ENCODE measurements around the gene RAB11FIP3. TPM values are rescaled to one million over a fixed set of nuclear protein-coding genes. Genes with fewer than 3 reads are reported as not detected.
A peak's percentile ranks its signal among the peaks of the same experiment; 100 is the strongest.

RAB11FIP3 gene
- total and polyA plus RNA-seq, 9 of the 15 experiments (the other 6 are each of a cell fraction or from before 2014, with no cell fraction given): 0.46 to 13.1 (median 4.3) TPM

GRCh38 chr16:456891-457483, 31.5 kb downstream of the RAB11FIP3 start (continued):
- TF ChIP-seq STAT6 (CRISPR knock-in tag; IDR thresholded peaks at IDR 0.05) (no peak), JUNB (CRISPR knock-in tag; conservative IDR thresholded peaks at IDR 0.05) (no peak), ARID4B (CRISPR knock-in tag; IDR thresholded peaks at IDR 0.05) (no peak), SNAPC5 (CRISPR knock-in tag; IDR thresholded peaks at IDR 0.05) (no peak), POLR2A (conservative IDR thresholded peaks at IDR 0.05) (no peak), CLOCK (CRISPR knock-in tag; IDR thresholded peaks at IDR 0.05; ENCODE audit: borderline replicate concordance) (no peak), ZFP30 (CRISPR knock-in tag; IDR thresholded peaks at IDR 0.05; ENCODE audit: borderline replicate concordance) (no peak), ZNF507 (tag; conservative IDR thresholded peaks at IDR 0.05) (no peak), ZHX1 (conservative IDR thresholded peaks at IDR 0.05; ENCODE audit: low read length) (no peak), NFATC3 (IDR thresholded peaks at IDR 0.05) (no peak), SMAD2 (IDR thresholded peaks at IDR 0.05; ENCODE audit: low read depth, low read length) (no peak), RBBP5 (IDR thresholded peaks at IDR 0.05; ENCODE audit: borderline replicate concordance, insufficient read depth, low read length, poor library complexity, severe bottlenecking) (peak; percentile 35), IRF1 (CRISPR knock-in tag; IDR thresholded peaks at IDR 0.05; ENCODE audit: borderline replicate concordance) (no peak), CEBPB (tag; IDR thresholded peaks at IDR 0.05) (no peak)

Data from K562 (cell line).